ENCODE measurements around the gene MAP2K1. TPM values are rescaled to one million over a fixed set of nuclear protein-coding genes. Genes with fewer than 3 reads are reported as not detected.
"Not testable (repeated sequence)": the region's sequence is repeated elsewhere in the genome, so short reads cannot be mapped to it uniquely, and the experiment has no call there.

Gene MAP2K1
- total RNA-seq, 1 donor from 2014 or later, result 78.8 TPM

DNA sequence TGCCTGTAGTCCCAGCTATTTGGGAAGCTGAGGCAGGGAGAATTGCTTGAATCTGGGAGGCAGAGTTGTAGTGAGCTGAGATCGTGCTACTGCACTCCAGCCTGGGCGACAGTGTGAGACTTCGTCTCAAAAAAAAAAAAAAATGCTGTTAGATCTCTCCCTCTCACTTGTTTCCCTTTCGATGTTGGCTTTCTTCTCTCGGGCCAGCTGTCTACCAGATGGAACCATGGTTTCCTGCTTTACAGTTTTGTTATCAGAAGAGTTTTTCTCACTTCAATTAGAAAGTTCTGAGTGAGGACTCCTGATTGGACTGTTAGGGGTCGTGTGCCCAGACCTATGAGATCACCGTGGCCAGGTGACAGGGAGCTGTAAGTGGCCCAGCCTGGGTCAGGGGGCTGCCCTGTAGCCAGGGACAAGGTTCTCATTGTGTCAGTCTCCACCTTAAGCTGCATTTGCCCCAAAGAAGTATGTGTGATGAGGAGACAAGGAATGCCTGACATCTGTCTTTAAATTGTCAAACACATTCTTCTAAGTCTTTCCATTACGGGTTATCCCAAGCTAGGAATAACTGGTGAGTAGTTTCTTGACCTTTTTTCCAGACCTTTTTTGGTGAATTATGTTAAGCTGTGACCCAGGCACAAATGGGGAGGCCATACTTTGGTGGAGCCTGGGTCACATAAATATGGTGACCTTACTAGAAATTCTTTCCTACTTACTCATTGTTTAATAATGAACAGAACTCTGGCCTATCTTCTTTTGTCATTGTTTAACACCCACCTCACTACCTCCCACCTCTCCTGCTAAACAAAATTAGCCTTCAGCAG, 85.7 kb downstream of the MAP2K1 start:
- no peak for DNase-seq (ENCODE audit: extremely low read depth, low read depth, low spot score)

- no peak for DNase-seq (ENCODE audit: extremely low read depth, low read depth, low spot score)
These were observed 87.4 kb downstream of the MAP2K1 start for GRCh38 chr15:66474135-66474534.

- no peak for DNase-seq (ENCODE audit: extremely low read depth, low read depth, low spot score)
These were observed 88.3 kb downstream of the MAP2K1 start for GRCh38 chr15:66474963-66475362.

DNA sequence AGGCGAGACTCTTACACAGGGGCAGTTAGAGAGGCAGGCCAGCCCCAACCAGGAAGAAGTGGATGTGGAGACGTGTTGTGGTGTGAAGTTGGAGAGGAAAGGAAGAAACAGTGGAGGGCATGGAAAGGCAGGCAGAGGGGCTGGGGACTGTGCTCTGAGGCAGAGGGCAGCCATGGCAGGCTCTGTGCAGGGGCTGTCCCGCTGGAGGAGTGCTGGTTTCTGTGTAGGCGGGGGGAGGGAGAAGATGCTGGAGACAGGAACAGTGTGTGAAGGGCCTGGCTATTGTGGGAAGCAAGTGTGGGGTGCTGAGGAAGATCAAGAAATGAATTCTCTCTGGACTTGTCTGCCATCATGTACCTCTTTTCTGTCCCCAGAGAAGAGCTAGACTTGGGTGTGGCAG, 89.8 kb downstream of the MAP2K1 start:
- DNase-seq (ENCODE audit: extremely low read depth, low read depth, low spot score), result no peak

DNA sequence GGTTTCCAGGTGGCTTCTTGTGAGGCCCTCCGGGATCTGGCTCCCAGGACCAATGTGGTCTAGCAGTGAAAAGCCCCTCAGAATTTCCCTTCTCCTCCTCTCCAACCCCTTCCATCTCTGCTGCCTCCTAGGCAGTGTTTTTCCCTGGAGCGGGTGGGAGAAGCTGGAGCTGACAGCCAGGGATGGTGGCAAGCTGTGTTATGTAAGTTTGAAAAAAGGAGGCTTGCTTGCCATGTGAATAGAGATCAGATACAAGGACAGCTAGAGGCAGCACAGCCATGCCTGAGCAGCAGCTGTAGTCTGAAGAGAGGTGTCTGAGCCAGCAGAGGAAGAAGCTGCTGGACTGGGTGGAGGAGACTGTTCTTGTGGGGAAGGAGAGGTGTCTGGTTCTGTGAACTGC, 90.3 kb downstream of the MAP2K1 start:
- DNase-seq (ENCODE audit: extremely low read depth, low read depth, low spot score), result no peak

DNA sequence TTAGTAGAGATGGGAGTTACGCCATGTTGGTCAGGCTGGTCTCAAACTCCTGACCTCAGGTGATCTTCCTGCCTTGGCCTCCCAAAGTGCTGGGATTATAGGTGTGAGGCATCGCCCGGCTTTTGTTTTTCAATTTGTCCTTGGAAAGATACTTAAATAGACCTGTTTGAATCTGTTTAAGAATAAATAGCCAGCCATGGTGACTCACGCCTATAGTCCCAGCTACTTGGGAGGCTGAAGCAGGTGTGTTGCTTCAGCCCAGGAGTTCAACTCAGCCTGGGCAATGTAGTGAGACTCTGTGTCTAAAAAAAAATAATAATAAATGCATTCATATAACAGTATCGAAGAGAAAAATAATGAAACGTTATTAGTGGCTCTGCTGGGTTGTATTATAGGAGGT, 93.6 kb downstream of the MAP2K1 start:
- no peak for DNase-seq (ENCODE audit: extremely low read depth, low read depth, low spot score)

- no peak for DNase-seq (ENCODE audit: extremely low read depth, low read depth, low spot score)
These were observed 94.6 kb downstream of the MAP2K1 start for GRCh38 chr15:66481107-66481856.

DNA sequence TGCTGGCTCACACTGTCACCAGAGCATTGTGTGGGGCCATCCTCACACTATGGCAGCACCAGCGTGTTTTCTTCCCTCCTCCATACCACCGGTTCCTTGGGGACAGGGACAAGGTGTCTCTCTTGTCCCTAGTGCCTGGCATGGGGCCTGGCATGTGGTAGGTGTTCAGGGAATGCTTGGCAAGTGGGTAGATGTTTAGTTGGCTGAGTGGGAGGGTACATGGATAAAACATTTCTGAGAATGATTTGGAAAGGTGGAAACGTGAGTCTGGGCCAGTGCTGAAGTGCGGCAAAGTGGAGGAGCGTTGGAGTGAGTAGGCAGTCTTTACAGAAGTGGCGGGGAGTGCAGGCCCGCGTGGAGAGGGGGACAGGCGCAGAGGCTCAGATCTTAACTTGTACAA, 95.8 kb downstream of the MAP2K1 start:
- DNase-seq (ENCODE audit: extremely low read depth, low read depth, low spot score), result no peak

- DNase-seq (ENCODE audit: extremely low read depth, low read depth, low spot score), result no peak
These were observed 96.4 kb downstream of the MAP2K1 start for GRCh38 chr15:66483131-66483566.

GRCh38 chr15:66484539-66485112, 97.9 kb downstream of the MAP2K1 start:
- DNase-seq (ENCODE audit: extremely low read depth, low read depth, low spot score), result no peak

GRCh38 chr15:66486887-66487286, 100.2 kb downstream of the MAP2K1 start:
- no peak for DNase-seq (ENCODE audit: extremely low read depth, low read depth, low spot score)

GRCh38 chr15:66488525-66488924, 101.8 kb downstream of the MAP2K1 start:
- DNase-seq (ENCODE audit: extremely low read depth, low read depth, low spot score), result no peak

DNA sequence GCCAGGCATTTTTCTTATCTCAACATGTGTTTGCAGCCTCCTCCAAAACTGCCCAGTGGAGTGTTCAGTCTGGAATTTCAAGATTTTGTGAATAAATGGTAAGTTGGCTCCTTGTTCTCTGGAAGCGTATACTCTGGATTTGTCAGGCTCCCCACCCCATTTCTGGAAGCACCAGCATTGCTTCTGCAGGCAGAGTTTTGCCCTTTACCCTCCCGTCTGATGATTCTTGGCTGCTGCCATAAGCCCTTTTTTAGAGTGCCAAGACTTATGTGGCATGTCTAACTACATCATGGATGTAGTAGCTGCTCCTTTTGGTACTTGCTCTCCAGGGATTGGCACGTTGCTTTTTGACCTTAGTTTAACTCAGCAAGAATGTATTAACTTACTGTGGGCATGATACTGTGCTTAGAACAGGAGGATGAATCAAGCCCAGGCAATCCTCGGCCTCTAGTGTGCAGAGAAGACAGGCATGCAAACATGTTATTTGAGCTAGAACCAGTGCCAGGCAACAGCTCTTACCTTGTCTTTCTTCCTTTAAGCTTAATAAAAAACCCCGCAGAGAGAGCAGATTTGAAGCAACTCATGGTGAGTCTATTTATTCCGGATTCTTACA, 102.6 kb downstream of the MAP2K1 start:
- no peak for DNase-seq (ENCODE audit: extremely low read depth, low read depth, low spot score)

DNA sequence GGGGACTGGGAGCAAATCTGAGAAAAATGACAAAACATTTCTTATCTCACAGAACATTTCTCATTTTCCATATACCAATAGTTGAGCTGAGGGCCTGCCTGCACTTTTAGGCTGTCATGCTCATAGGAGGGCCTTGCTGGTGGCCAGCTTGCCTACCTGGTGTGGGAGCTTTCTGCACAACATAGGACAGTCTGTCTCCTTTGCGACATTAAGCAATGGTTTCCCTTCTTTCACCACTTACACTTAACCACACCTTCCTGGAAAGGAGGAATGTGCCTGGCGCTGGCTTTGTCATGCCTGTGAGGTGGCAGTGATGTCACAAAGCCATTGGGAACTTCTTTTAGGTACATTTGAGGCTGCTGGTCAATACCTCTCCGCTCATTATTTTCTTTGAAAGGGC, 105.1 kb downstream of the MAP2K1 start:
- no peak for DNase-seq (ENCODE audit: extremely low read depth, low read depth, low spot score)

DNA sequence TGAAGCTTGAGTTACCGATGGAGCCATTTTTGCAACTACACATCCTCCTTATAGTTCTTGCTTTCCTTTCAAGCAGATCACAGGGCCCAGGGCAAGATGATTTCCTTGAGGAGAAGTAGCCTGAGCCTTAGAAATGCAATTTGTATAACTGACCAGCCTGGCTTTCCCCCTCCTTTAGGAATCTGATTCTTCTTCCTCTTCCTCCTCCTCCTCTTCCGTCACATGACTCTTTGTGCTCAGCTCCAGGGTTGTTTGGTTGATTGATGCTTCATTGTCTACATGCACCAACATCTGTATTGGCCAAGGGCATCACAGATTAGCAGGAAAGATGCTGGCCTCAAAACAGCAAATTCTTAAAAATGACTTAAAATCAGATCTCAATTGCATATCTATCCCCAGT, 107.5 kb downstream of the MAP2K1 start:
- no peak for DNase-seq (ENCODE audit: extremely low read depth, low read depth, low spot score)

DNA sequence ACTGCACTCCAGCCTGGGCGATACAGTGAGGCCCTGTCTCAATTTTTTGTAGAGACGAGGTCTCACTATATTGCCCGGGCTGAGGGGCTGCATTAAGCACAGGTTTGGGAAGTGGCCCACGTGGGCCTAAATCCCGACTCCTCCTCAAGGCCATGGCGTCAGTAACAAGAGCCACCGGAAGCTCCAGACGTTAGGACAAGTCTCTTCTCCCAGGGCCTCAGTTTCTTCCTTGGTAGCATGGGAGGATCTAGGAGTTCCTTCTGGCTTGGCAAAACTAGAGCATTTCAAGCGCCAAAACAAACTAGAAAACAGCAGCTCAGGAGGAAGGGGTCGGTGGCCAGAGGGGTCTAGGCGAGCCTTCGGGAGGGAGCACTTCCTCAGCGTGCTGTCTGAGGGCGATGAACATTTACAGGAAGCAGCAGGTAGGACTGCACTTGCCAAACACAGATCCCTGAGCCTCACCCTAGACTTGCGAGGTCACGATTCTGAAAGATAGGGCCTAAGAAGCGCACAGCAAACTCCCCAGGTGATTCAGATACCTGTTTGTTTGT, 110.3 kb downstream of the MAP2K1 start:
- DNase-seq (ENCODE audit: extremely low read depth, low read depth, low spot score), result no peak

GRCh38 chr15:66497502-66498455, 111.1 kb downstream of the MAP2K1 start, which contains the start of gene SNAPC5:
Gene SNAPC5 (minus strand): TSS chr15:66497762. CDS start chr15:66497731, 31 bp downstream.
- no peak for DNase-seq (ENCODE audit: extremely low read depth, low read depth, low spot score)

- DNase-seq (ENCODE audit: extremely low read depth, low read depth, low spot score), result no peak
These were observed 112.0 kb downstream of the MAP2K1 start for GRCh38 chr15:66498501-66499386.

DNA sequence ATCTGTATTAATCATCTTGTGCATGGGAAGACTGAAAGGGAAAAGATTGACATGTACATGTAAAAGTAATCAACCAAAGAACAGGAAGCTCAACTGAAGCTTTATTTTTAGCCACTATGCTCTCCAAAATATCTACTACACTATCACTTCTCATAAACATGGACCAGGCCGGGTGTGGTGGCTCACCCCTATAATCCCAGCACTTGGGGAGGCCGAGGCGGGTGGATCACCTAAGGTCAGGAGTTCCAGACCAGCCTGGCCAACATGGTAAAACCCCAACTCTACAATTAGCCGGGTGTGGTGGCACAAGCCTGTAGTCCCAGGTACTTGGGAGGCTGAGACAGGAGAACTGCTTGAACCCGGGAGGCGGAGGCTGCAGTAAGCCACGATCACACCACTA, 113.6 kb downstream of the MAP2K1 start:
- DNase-seq (ENCODE audit: extremely low read depth, low read depth, low spot score), result not testable (repeated sequence)
